Measurements from ENCODE around the gene RSPO1. TPM values are rescaled to one million over a fixed set of nuclear protein-coding genes. Genes with fewer than 3 reads are reported as not detected.
"Not testable (repeated sequence)": the region's sequence is repeated elsewhere in the genome, so short reads cannot be mapped to it uniquely, and the experiment has no call there.

RSPO1 gene
- total and polyA plus RNA-seq, 3 experiments from 2014 or later, result not detected

DNA sequence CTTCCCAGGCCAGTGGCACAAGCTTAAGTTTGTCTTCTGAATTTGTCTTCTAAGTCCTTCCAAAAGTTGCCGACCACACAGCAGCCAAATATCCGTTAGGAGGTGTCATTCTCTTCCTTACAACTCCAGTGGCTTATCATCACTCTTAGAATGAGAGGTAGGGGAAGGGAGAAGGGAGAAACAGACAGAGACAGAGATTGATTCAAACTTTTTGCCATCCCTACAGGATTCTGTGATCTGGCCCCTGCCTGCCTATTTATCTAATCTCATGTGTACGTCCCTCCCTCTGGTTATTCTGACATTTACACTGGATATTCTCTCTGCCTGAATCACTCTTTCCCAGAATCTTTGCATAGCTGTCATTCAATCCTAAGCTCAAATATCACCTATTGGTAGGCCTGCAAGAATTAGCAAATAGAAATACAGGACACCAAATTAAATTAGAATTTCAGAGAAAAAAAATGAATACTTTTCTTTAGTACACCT lies 38.5 kb downstream of the RSPO1 start:
- peak overlapping the region; percentile 95 to 100 (median 98) for H3K27ac Mint-ChIP-seq
- H3K27ac ChIP-seq (ENCODE audit: low read depth, low read length), result peak overlapping the region; percentile 89
- POLR2A ChIA-PET, result interaction anchor here (1.1 kb wide), 1 partner anchor 94 kb away, joined by 5 read pairs; a partner anchor contains a TSS

DNA sequence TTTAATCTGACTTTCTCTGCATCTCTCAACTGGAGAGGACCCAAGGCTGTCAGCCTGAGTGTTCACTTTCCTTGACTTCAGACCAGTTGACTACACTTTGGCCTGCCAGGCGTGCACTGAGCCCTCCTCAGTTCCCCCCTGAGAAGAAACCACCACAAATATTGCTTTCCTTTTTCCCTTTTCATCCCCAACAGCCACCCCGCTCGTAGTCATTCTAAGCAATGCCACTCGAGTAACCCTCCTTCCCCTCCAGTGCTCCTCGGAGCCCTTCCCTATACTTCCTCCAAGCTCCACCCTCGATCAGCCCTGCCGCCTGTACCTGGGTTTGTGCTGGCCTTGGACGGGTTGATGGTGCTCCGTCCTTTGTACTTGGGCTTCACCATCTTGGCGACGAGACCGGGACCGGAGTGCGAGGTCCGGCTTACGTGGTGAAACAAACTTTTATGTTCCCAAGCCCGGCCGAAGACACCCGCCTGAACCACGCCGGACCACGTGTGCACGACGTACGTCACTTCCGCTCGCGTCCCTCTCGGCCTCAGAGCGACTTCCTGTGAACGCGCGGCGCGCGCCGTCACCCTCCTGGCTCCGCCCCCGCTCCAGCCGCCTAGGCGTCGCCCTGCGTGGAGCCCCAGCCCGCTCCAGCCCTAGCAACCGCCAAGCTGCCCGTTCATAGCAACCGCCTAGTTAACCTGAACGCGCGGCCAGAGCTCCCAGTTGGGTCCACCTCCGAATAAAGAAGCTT lies 39.1 kb downstream of the RSPO1 start, which contains the start of gene GNL2:
Gene GNL2, minus strand, starts transcription at position 498 of the 742 bp plus-strand sequence. Its CDS starts 115 bp downstream, at position 383.
- Mint-ChIP-seq H3K4me3 (peak within 1 kb of the TSS; percentile 96 to 100 (median 99)), H3K27ac (peak within 1 kb of the TSS; percentile 95 to 100 (median 98)), H3K4me1 (peaks cover 32 to 40% (median 38%) of the 10 kb centered on the region in 3 donors), H3K27me3 (peaks cover 0 to 2% of the 10 kb centered on the region in 2 donors), H3K36me3 (peaks cover 0 to 35% (median 18%) of the 10 kb centered on the region in 3 donors), H3K9me3 (no peaks in the 10 kb centered on the region)
- H3K27me3 ChIP-seq (ENCODE audit: insufficient read depth, low read length, poor library complexity, severe bottlenecking), result no peaks in the 10 kb centered on the region
- H3K9me3 ChIP-seq (ENCODE audit: low read length), result no peaks in the 10 kb centered on the region
- peak; percentile 94 to 97 (median 95) for DNase-seq
- CTCF ChIA-PET, result interaction anchor here (0.7 kb wide), 1 partner anchor 97 kb away, joined by 3 read pairs; no protein-coding TSS in a partner anchor
- H3K27ac ChIP-seq (ENCODE audit: low read depth, low read length), result peak within 1 kb of the TSS; percentile 89
- POLR2A ChIA-PET, result interaction anchor here (0.6 to 1.1 kb wide), 2 partner anchors 81 to 95 kb away, joined by 3 to 5 read pairs; partner anchors contain the start of gene MEAF6
- H3K36me3 ChIP-seq (ENCODE audit: insufficient read depth, low read length), result peaks cover 24% of the 10 kb centered on the region
- peak within 1 kb of the TSS; percentile 98 for H3K4me3 ChIP-seq (ENCODE audit: low read length)
- H3K4me1 ChIP-seq (ENCODE audit: insufficient read depth, low read length), result peaks cover 21% of the 10 kb centered on the region

More for the DNA sequence above, 38.5 kb downstream of the RSPO1 start:
- Histone ChIP-seq H3K9me3 (ENCODE audit: low read length) (no peaks in the 10 kb centered on the region), H3K36me3 (ENCODE audit: insufficient read depth, low read length) (peaks cover 18% of the 10 kb centered on the region), H3K4me1 (ENCODE audit: insufficient read depth, low read length) (peaks cover 21% of the 10 kb centered on the region), H3K4me3 (ENCODE audit: low read length) (peak overlapping the region; percentile 98), H3K27me3 (ENCODE audit: insufficient read depth, low read length, poor library complexity, severe bottlenecking) (no peaks in the 10 kb centered on the region)
- CTCF ChIA-PET, result no interaction called here
- Mint-ChIP-seq H3K27me3 (peaks cover 0 to 4% of the 10 kb centered on the region in 2 donors), H3K9me3 (no peaks in the 10 kb centered on the region), H3K4me1 (peaks cover 29 to 40% (median 38%) of the 10 kb centered on the region in 3 donors), H3K36me3 (peaks cover 0 to 29% (median 12%) of the 10 kb centered on the region in 3 donors), H3K4me3 (peak overlapping the region; percentile 96 to 100 (median 99))
- no peak for DNase-seq

DNA sequence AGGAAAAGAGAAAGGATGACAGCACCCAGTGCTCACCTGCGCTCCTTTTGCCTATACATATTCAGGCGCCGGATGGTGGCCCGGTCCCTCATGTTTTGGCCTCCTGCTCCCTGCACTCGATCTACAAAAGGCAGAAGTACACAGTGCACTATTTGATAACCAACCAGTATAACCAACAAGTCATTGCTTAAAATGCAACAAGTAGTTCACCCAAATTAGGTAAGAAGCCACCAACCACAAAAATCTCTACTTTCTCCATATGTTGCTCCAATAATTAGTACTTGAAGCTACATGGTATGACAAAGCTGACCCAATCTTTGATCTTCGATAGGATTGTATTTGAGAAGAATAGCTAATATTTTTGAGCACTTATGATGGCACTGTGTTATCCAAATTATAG lies 41.0 kb downstream of the RSPO1 start:
- POLR2A ChIA-PET, result no interaction called here
- peaks cover 35% of the 10 kb centered on the region for H3K36me3 ChIP-seq (ENCODE audit: insufficient read depth, low read length)
- H3K27me3 ChIP-seq (ENCODE audit: insufficient read depth, low read length, poor library complexity, severe bottlenecking), result no peaks in the 10 kb centered on the region
- CTCF ChIA-PET, result interaction anchor here (1.5 kb wide), 1 partner anchor 9 kb away, joined by 5 read pairs; no protein-coding TSS in a partner anchor
- peaks cover 21% of the 10 kb centered on the region for H3K4me1 ChIP-seq (ENCODE audit: insufficient read depth, low read length)
- no peak overlapping the region for H3K27ac ChIP-seq (ENCODE audit: low read depth, low read length)
- no peaks in the 10 kb centered on the region for H3K9me3 Mint-ChIP-seq
- no peak for DNase-seq
- H3K27me3 Mint-ChIP-seq, result peaks cover 0 to 2% of the 10 kb centered on the region in 2 donors
- no peaks in the 10 kb centered on the region for H3K9me3 ChIP-seq (ENCODE audit: low read length)
- peaks cover 0 to 50% (median 25%) of the 10 kb centered on the region in 3 donors for H3K36me3 Mint-ChIP-seq
- H3K4me1 Mint-ChIP-seq, result peaks cover 32 to 40% (median 38%) of the 10 kb centered on the region in 3 donors
- H3K4me3 ChIP-seq (ENCODE audit: low read length), result no peak overlapping the region
- H3K27ac Mint-ChIP-seq, result peak overlapping the region in 4 of 8 donors; percentile 56 to 77 (median 68)
- H3K4me3 Mint-ChIP-seq, result peak overlapping the region in 5 of 7 donors; percentile 7 to 58 (median 54)

DNA sequence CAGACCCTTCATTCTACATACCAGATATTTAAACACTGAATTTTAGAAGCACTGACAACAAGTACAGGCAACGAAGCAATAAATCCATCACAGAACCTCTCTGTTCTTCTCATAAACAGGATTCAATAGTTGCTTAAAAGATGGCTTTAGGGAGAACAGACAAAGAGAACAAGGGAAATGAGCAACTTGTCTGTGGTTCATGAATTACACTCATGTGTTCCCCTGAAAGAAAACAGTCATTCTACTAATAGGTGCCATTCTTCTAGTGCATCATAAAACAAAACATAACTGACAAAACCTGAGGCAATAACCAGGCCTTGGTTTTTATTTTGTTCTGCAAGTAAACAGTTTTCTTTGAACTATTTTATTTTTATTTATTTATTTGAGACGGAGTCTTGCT lies 45.8 kb downstream of the RSPO1 start:
- no peaks in the 10 kb centered on the region for H3K27me3 Mint-ChIP-seq
- H3K4me1 ChIP-seq (ENCODE audit: insufficient read depth, low read length), result peaks cover 3% of the 10 kb centered on the region
- H3K4me1 Mint-ChIP-seq, result peaks cover 9 to 15% (median 11%) of the 10 kb centered on the region in 3 donors
- no peaks in the 10 kb centered on the region for H3K9me3 ChIP-seq (ENCODE audit: low read length)
- POLR2A ChIA-PET, result no interaction called here
- DNase-seq, result no peak
- H3K4me3 Mint-ChIP-seq, result no peak overlapping the region
- H3K27ac ChIP-seq (ENCODE audit: low read depth, low read length), result no peak overlapping the region
- no peaks in the 10 kb centered on the region for H3K27me3 ChIP-seq (ENCODE audit: insufficient read depth, low read length, poor library complexity, severe bottlenecking)
- no peak overlapping the region for H3K4me3 ChIP-seq (ENCODE audit: low read length)
- H3K36me3 ChIP-seq (ENCODE audit: insufficient read depth, low read length), result peaks cover 58% of the 10 kb centered on the region
- CTCF ChIA-PET, result interaction anchor here (1.6 kb wide), 1 partner anchor 74 kb away, joined by 3 read pairs; the partner anchor contains the start of gene MEAF6
- H3K9me3 Mint-ChIP-seq, result no peaks in the 10 kb centered on the region
- peaks cover 0 to 80% (median 34%) of the 10 kb centered on the region in 3 donors for H3K36me3 Mint-ChIP-seq
- no peak overlapping the region for H3K27ac Mint-ChIP-seq

DNA sequence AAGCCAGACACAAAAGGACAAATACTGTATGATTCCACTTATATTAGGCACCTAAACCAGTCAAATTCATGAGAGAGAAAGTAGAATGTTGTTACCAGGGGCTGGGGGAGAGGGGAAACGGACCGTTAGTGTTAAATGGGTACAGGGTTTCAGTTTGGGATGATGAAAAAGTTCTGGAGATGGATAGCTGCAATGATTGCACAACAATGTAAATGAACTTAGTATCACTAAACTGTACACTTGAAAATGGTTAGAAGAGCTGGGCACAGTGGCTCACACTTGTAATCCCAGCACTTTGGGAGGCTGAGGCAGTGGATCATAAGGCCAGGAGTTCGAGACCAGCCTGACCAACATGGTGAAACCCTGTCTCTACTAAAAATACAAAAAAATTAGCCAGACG lies 50.1 kb downstream of the RSPO1 start:
- CTCF ChIA-PET; H3K4me1 Mint-ChIP-seq; H3K4me1 ChIP-seq (ENCODE audit: insufficient read depth, low read length); H3K4me3 ChIP-seq (ENCODE audit: low read length); DNase-seq; H3K27me3 Mint-ChIP-seq; H3K27ac ChIP-seq (ENCODE audit: low read depth, low read length); H3K27me3 ChIP-seq (ENCODE audit: insufficient read depth, low read length, poor library complexity, severe bottlenecking); POLR2A ChIA-PET; H3K9me3 Mint-ChIP-seq; H3K4me3 Mint-ChIP-seq; H3K9me3 ChIP-seq (ENCODE audit: low read length): not testable (repeated sequence)
- H3K27ac Mint-ChIP-seq, result peak overlapping the region in 4 of 8 donors; percentile 2 to 55 (median 28)
- H3K36me3 ChIP-seq (ENCODE audit: insufficient read depth, low read length), result peaks cover 50% of the 10 kb centered on the region
- H3K36me3 Mint-ChIP-seq, result peaks cover 8 to 84% (median 17%) of the 10 kb centered on the region in 3 donors

GRCh38 chr1:37575692-37576091 lies 59.0 kb downstream of the RSPO1 start:
- H3K27ac Mint-ChIP-seq, result peak overlapping the region in 1 of 8 donors; percentile 55
- no peak for DNase-seq
- H3K27me3 Mint-ChIP-seq, result no peaks in the 10 kb centered on the region
- peaks cover 0 to 2% (median 0%) of the 10 kb centered on the region in 3 donors for H3K4me1 Mint-ChIP-seq
- peaks cover 53% of the 10 kb centered on the region for H3K36me3 ChIP-seq (ENCODE audit: insufficient read depth, low read length)
- no peaks in the 10 kb centered on the region for H3K27me3 ChIP-seq (ENCODE audit: insufficient read depth, low read length, poor library complexity, severe bottlenecking)
- H3K27ac ChIP-seq (ENCODE audit: low read depth, low read length), result no peak overlapping the region
- H3K4me3 Mint-ChIP-seq, result no peak overlapping the region
- ChIA-PET POLR2A (no interaction called here), CTCF (no interaction called here)
- H3K4me3 ChIP-seq (ENCODE audit: low read length), result no peak overlapping the region
- no peaks in the 10 kb centered on the region for H3K4me1 ChIP-seq (ENCODE audit: insufficient read depth, low read length)
- no peaks in the 10 kb centered on the region for H3K9me3 Mint-ChIP-seq
- H3K9me3 ChIP-seq (ENCODE audit: low read length), result no peaks in the 10 kb centered on the region
- H3K36me3 Mint-ChIP-seq, result peaks cover 1 to 93% (median 40%) of the 10 kb centered on the region in 3 donors

DNA sequence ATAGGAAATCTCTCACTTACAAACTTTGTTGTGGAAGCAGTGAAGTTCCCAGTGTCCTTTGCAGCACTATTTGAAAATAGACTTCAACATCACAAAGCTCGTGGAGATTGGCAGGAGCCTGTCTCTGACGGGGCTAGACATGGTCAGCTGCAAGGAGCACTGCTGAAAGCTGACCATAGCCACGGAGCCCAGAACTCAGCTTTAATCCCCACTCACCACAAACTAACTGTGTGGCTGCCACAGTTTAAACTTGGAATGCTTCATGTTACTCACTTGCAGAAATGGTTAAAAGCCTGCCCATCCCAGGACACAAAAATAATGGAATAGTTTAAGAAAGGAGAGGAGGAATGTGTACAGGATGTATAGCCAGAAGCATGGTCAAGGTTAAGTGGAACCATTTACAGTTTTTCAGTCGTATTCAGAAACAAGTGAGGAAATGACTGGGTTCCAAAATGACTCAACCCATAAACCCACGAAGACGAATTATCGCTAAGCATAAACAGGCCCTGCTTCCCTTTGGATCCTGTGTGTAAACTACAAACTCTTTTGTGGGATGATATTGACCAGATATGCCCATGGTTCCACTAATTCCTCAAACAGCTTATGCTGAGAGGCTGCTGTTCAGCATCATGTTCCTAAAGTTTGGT lies 59.7 kb downstream of the RSPO1 start:
- Histone ChIP-seq H3K27me3 (ENCODE audit: insufficient read depth, low read length, poor library complexity, severe bottlenecking) (no peaks in the 10 kb centered on the region), H3K9me3 (ENCODE audit: low read length) (no peaks in the 10 kb centered on the region), H3K27ac (ENCODE audit: low read depth, low read length) (no peak overlapping the region), H3K4me1 (ENCODE audit: insufficient read depth, low read length) (no peaks in the 10 kb centered on the region), H3K4me3 (ENCODE audit: low read length) (no peak overlapping the region), H3K36me3 (ENCODE audit: insufficient read depth, low read length) (peaks cover 55% of the 10 kb centered on the region)
- POLR2A ChIA-PET, result no interaction called here
- DNase-seq, result no peak
- peaks cover 0 to 2% (median 0%) of the 10 kb centered on the region in 3 donors for H3K4me1 Mint-ChIP-seq
- CTCF ChIA-PET, result no interaction called here
- H3K27ac Mint-ChIP-seq, result no peak overlapping the region
- H3K27me3 Mint-ChIP-seq, result no peaks in the 10 kb centered on the region
- peaks cover 0 to 91% (median 38%) of the 10 kb centered on the region in 3 donors for H3K36me3 Mint-ChIP-seq
- no peaks in the 10 kb centered on the region for H3K9me3 Mint-ChIP-seq
- H3K4me3 Mint-ChIP-seq, result no peak overlapping the region

Data from CD8-positive, alpha-beta memory T cell (primary cell).